ENCODE data around the gene SOBP.

- TF ChIP-seq CTCF (IDR thresholded peaks at IDR 0.05) (no peak), POLR2A (IDR thresholded peaks at IDR 0.05) (no peak), EP300 (IDR thresholded peaks at IDR 0.05) (no peak)
Observed at GRCh38 chr6:107600936-107601335, 111.0 kb downstream of the SOBP start.

Measured in tibial nerve (tissue), 4 donors.